ENCODE data around the gene COL23A1. TPM values are rescaled to one million over a fixed set of nuclear protein-coding genes. Genes with fewer than 3 reads are reported as not detected.

COL23A1 gene
- total RNA-seq, 4 donors from 2014 or later = 2.5 to 3.4 (median 3.0) TPM

GRCh38 chr5:178274781-178275537 is 315.2 kb downstream of the COL23A1 start:
- H3K4me3 ChIP-seq (ENCODE audit: low read depth, poor library complexity, severe bottlenecking) = no peak overlapping the region
- TF ChIP-seq POLR2A (IDR thresholded peaks at IDR 0.05) = no peak
- TF ChIP-seq CTCF (IDR thresholded peaks at IDR 0.05) = no peak
- intact Hi-C loops (cut with DNase I; ENCODE audit: low total_unique reads) = loop anchor here (10.0 kb wide), 1 partner anchor 280 kb away; no protein-coding TSS in a partner anchor
- WGBS, 2 donors = 84 to 87% methylated on average over 20 of the region's 20 CpGs
- no peak for DNase-seq (ENCODE audit: low spot score in 2 of 2)

- WGBS, 2 donors = 73 to 88% methylated on average over 12 to 14 of the region's 14 CpGs
- no peak overlapping the region for H3K4me3 ChIP-seq (ENCODE audit: low read depth, poor library complexity, severe bottlenecking)
- DNase-seq (ENCODE audit: low spot score in 2 of 2) = no peak
- TF ChIP-seq CTCF (IDR thresholded peaks at IDR 0.05) (no peak), POLR2A (IDR thresholded peaks at IDR 0.05) (no peak)
- intact Hi-C loops (cut with DNase I; ENCODE audit: low total_unique reads) = loop anchor here (10.0 kb wide), 1 partner anchor 281 kb away; no protein-coding TSS in a partner anchor
These were observed 316.3 kb downstream of the COL23A1 start for GRCh38 chr5:178273665-178274541.

DNA sequence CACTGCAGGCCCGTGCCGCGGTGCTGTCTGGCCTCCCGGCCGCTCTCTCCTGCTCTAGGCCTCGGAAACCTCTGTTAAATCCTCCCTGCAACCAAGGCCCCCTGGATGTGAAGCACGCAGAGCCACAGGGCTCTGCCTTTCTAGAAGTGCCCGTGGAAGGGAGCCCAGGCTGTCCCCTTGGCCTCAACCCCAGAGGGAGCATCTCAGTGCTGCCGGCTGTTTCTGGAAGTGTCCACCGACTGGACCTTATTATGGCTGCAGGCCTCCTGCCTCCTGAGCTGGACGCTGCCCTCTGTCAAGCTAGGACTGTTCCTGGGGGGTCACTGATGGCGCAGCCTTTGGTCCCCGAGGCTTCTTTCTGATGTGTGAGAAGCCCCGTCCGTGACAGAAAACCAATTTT is 317.2 kb downstream of the COL23A1 start:
- TF ChIP-seq CTCF (IDR thresholded peaks at IDR 0.05) (no peak), POLR2A (IDR thresholded peaks at IDR 0.05) (no peak)
- H3K4me3 ChIP-seq (ENCODE audit: low read depth, poor library complexity, severe bottlenecking) = no peak overlapping the region
- DNase-seq (ENCODE audit: low spot score in 2 of 2) = no peak
- intact Hi-C loops (cut with DNase I; ENCODE audit: low total_unique reads) = loop anchor here (10.0 kb wide), 1 partner anchor 282 kb away; no protein-coding TSS in a partner anchor
- WGBS, 2 donors = 91% methylated on average over 12 to 14 of the region's 15 CpGs

GRCh38 chr5:178272591-178272990 is 317.6 kb downstream of the COL23A1 start:
- WGBS, 2 donors = 87 to 90% methylated on average over 9 of the region's 9 CpGs
- TF ChIP-seq POLR2A (IDR thresholded peaks at IDR 0.05) (no peak), CTCF (IDR thresholded peaks at IDR 0.05) (no peak)
- no peak for DNase-seq (ENCODE audit: low spot score in 2 of 2)
- no peak overlapping the region for H3K4me3 ChIP-seq (ENCODE audit: low read depth, poor library complexity, severe bottlenecking)
- intact Hi-C loops (cut with DNase I; ENCODE audit: low total_unique reads) = loop anchor here (10.0 kb wide), 1 partner anchor 282 kb away; no protein-coding TSS in a partner anchor

DNA sequence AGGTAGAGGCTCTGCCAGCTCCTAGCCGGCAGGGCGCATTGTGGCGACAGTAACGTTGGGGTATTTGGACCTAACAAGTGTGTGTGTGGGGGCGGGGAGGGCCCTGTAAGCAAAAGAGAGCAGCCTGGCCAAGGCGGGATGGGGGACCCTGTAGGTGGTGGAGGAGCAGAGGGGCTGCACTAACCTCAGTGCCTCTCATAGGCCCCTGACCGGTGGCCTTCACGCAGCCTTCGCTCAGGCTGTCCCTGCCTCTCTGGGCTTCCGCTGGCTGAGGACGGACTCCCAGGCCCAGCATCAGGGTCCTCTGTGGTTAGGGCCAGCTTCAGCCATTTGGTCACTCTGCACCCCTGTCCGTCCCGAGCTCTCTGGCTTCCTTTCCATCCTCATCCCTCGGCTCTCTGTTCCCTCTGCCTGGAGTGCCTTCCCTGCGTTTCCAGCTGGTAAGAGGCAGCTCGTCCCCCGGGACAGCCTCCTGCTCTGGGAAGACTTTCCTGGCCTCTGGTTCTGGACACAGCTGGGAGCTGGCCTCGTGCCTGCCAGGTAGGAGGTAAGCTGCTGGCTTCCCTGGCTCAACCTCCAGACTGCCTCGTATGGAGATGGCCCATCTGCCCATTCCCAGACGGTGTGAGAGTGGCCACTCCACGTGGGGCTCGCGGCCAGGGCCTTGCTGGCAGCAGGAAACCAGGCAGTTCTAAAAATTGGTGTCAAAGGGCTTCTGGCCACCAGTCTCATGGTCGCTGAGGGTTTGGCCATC is 318.3 kb downstream of the COL23A1 start:
- DNase-seq (ENCODE audit: low spot score in 2 of 2) = no peak
- intact Hi-C loops (cut with DNase I; ENCODE audit: low total_unique reads) = loop anchor here (10.0 kb wide), 1 partner anchor 283 kb away; no protein-coding TSS in a partner anchor
- WGBS, 2 donors = 81 to 86% methylated on average over 24 of the region's 24 CpGs
- no peak overlapping the region for H3K4me3 ChIP-seq (ENCODE audit: low read depth, poor library complexity, severe bottlenecking)
- TF ChIP-seq CTCF (IDR thresholded peaks at IDR 0.05) = no peak
- TF ChIP-seq POLR2A (IDR thresholded peaks at IDR 0.05) = no peak

Measured in lower leg skin (tissue), 4 donors.